Astrocyte of the spinal cord (primary cell): ENCODE data around the gene HNF4A.
A peak's percentile ranks its signal among the peaks of the same experiment; 100 is the strongest.

Experiments
- DNase-seq: peaks from one replicate; pipeline ENCODE4 v3.0.0; 2011; ENCODE audit warnings: low read depth, low spot score
- H3K4me3 ChIP-seq: 2 replicates; pipeline ENCODE4 v1.5.1; 2011; ENCODE audit warnings: low read depth, mild to moderate bottlenecking, low read length, moderate library complexity
- in situ Hi-C: cut with HindIII; loops from 2 replicates; pipeline ENCODE4 v1.10.0; 2017; ENCODE audit warnings: low sequenced_read_pairs
- TF ChIP-seq, protein P1 (sequence below): IDR thresholded peaks from 2 replicates; pipeline ENCODE4 v1.5.1; 2012; ENCODE audit warnings: low read depth, mild to moderate bottlenecking, low read length, inconsistent platforms

Gene HNF4A

GRCh38 chr20:44422083-44422482 lies 66.6 kb downstream of the HNF4A start:
- TF ChIP-seq, protein P1, sequence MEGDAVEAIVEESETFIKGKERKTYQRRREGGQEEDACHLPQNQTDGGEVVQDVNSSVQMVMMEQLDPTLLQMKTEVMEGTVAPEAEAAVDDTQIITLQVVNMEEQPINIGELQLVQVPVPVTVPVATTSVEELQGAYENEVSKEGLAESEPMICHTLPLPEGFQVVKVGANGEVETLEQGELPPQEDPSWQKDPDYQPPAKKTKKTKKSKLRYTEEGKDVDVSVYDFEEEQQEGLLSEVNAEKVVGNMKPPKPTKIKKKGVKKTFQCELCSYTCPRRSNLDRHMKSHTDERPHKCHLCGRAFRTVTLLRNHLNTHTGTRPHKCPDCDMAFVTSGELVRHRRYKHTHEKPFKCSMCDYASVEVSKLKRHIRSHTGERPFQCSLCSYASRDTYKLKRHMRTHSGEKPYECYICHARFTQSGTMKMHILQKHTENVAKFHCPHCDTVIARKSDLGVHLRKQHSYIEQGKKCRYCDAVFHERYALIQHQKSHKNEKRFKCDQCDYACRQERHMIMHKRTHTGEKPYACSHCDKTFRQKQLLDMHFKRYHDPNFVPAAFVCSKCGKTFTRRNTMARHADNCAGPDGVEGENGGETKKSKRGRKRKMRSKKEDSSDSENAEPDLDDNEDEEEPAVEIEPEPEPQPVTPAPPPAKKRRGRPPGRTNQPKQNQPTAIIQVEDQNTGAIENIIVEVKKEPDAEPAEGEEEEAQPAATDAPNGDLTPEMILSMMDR: no peak
- no peak overlapping the region for H3K4me3 ChIP-seq
- DNase-seq: peak; percentile 32
- in situ Hi-C loops: no loop called here

DNA sequence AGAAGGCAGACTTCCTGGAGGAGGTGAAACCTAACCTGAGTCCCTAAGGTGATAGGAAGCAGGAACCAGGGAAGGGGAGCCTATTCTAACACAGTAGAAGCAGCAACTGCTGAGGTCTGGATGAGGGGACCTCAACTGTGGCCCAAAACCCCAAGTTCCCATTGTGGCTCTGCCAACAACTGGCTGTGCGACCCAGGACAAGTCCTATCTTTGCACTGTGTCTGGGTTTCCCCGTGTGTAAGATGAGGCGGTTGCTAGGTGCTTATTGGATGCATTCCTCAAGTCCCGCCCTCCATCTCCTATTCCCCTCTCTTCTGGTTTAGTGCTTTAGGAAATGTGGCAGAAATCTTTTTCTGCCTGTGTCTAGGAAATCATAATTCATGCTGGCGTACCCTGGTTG lies 68.0 kb downstream of the HNF4A start:
- in situ Hi-C loops: no loop called here

GRCh38 chr20:44424039-44424495 lies 68.6 kb downstream of the HNF4A start:
- TF ChIP-seq, protein P1: no peak
- DNase-seq: no peak
- in situ Hi-C loops: no loop called here
- H3K4me3 ChIP-seq: no peak overlapping the region

More for the DNA sequence above, 68.0 kb downstream of the HNF4A start:
- H3K4me3 ChIP-seq: no peak overlapping the region
- TF ChIP-seq, protein P1: no peak
- DNase-seq: no peak

DNA sequence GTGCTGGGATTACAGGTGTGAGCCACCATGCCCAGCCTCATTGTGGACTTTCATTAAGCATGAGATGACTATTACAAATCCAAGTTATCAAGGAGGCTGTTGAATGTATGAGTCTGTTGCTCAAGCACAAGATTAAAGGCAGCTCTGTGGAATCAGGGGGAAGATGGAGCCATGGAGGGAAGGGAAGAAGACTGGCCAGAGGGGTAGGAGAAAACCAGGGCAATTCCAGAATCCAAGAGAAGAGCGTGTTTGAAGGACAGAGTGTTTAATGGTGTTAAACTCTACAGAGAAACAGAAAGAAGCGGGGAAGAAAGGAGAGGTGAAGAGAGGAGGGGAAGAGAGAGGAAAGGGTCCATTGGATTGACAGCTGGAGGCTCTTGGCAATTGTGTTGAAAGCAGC lies 70.4 kb downstream of the HNF4A start:
- H3K4me3 ChIP-seq: no peak overlapping the region
- in situ Hi-C loops: no loop called here
- no peak for DNase-seq
- TF ChIP-seq, protein P1: no peak

GRCh38 chr20:44426879-44427790 lies 71.6 kb downstream of the HNF4A start:
- DNase-seq: no peak
- H3K4me3 ChIP-seq: no peak overlapping the region
- in situ Hi-C loops: no loop called here
- TF ChIP-seq, protein P1: no peak

DNA sequence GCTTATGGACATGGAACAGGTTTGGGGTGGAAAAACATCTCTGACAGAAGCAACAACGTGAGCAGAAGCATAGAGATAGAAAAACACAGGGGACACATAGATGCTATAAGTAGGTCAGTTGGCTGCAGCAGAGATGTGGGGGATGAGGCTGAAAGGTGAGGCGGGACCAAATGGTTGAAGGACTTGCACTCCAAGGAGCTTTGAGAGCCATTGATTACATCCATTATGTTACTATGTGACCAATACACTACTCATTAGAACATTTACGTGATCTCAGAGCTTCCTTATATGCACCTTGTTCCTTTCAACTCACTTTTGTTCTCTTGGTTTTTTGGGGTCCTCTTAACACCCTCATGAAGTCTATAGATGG lies 72.3 kb downstream of the HNF4A start:
- TF ChIP-seq, protein P1: no peak
- no peak for DNase-seq
- H3K4me3 ChIP-seq: no peak overlapping the region
- in situ Hi-C loops: no loop called here
